ENCODE measurements around the gene EYA2. TPM values are rescaled to one million over a fixed set of nuclear protein-coding genes. Genes with fewer than 3 reads are reported as not detected.

EYA2 gene
- total RNA-seq, 1 experiment from 2014 or later: 0.74 TPM

DNA sequence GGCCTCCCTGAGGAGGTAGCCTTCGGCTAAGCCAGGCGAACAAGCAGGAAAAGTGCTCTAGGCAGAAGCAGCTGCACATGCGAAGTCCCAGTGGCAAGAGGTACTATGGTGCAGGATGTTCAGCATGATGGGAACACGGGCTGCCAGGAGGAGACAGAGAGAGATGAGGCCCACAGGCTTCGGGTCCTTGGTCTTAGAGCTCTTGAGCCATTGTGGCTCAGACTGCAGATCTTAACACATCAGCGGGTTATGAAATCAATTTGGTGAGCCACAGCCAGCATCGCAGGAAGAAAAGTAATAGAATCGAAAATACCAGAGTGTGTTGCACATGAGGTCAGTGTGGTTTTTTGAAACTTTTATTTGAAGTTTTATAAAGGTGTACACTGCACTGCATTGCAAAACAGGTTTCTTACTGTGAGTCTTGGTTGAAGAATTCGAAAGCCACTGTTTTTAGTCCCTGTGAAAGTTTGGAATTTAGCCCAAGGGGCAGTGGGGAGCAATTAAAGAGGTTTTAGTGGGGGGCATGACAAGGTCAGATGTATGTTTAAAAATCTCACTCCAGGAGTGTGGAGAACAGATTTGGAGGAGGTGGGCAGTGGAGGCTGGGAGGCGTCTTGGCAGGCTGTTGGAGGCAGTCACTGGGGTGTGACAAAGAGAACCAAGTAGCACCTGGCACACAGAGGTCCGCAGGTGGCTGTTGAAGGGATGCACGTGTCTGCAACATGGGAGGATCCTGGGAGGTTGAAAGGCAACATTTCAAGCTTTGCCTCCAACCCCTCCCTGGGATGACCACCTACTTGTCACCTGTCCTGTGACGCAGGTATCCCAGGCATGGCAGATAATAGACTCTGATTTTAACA is 69.3 kb downstream of the EYA2 start:
- no peak overlapping the region for H2AFZ ChIP-seq (ENCODE audit: low read length)
- H3K18ac ChIP-seq (ENCODE audit: insufficient read length, low read depth, low read length): no peak overlapping the region
- H3K27me3 ChIP-seq (ENCODE audit: insufficient read depth, low read length): no peaks in the 10 kb centered on the region
- no peak overlapping the region for H2AK5ac ChIP-seq (ENCODE audit: insufficient read length, low read length)
- Mint-ChIP-seq H3K4me3 (no peak overlapping the region), H3K27ac (peak overlapping the region in 1 of 3 experiments; percentile 19; a peak in 3 of 7 replicates), H3K27me3 (ENCODE audit: low read depth) (peaks cover 2% of the 10 kb centered on the region), H3K9me3 (no peaks in the 10 kb centered on the region; a peak in 1 of 5 replicates), H3K4me1 (peaks cover 21 to 24% of the 10 kb centered on the region in 2 experiments), H3K36me3 (ENCODE audit: insufficient read depth in 1 of 3, low read depth in 3 of 3) (no peaks in the 10 kb centered on the region)
- H2BK15ac ChIP-seq (ENCODE audit: low read depth, low read length): no peak overlapping the region
- no peak overlapping the region for H2BK5ac ChIP-seq (ENCODE audit: insufficient read length, low read length)
- no peak overlapping the region for H3K27ac ChIP-seq (ENCODE audit: insufficient read length, low read depth, low read length)
- no peak overlapping the region for H3K9ac ChIP-seq (ENCODE audit: extremely low read depth, insufficient read length, low read length)
- H4K5ac ChIP-seq (ENCODE audit: insufficient read length, low read depth, low read length): no peak overlapping the region
- H3K23ac ChIP-seq (ENCODE audit: insufficient read length, low read depth, low read length): no peak overlapping the region
- no peaks in the 10 kb centered on the region for H3K9me3 ChIP-seq (ENCODE audit: control insufficient read depth, low read depth, low read length)
- H3K4me1 ChIP-seq (ENCODE audit: insufficient read depth, low read length): no peaks in the 10 kb centered on the region
- no peak overlapping the region for H4K8ac ChIP-seq (replicated peaks; ENCODE audit: insufficient read length, low read depth, low read length)
- no peak overlapping the region for H3K14ac ChIP-seq (ENCODE audit: insufficient read depth, low read length)
- H3T11ph ChIP-seq (ENCODE audit: low read length): no peak overlapping the region
- H2BK20ac ChIP-seq (ENCODE audit: low read depth, low read length, poor library complexity, severe bottlenecking): no peak overlapping the region
- H4K20me1 ChIP-seq (ENCODE audit: control insufficient read depth, insufficient read depth, insufficient read length): no peaks in the 10 kb centered on the region
- H3K4me2 ChIP-seq (ENCODE audit: insufficient read depth, insufficient read length, low read length): no peak overlapping the region
- no peak overlapping the region for H2BK120ac ChIP-seq (ENCODE audit: low read depth, low read length, poor library complexity, severe bottlenecking)
- no CpG with 5 or more reads among the region's 13 CpGs for WGBS (ENCODE audit: extremely low coverage, insufficient read length, low lambda C conversion rate)
- H3K56ac ChIP-seq (ENCODE audit: insufficient read length, low read depth, low read length): no peak overlapping the region
- H3K4ac ChIP-seq (ENCODE audit: low read depth, low read length): no peak overlapping the region
- H3K79me1 ChIP-seq (ENCODE audit: insufficient read depth, low read depth, low read length, poor library complexity, severe bottlenecking): no peaks in the 10 kb centered on the region
- TF ChIP-seq, protein P1, sequence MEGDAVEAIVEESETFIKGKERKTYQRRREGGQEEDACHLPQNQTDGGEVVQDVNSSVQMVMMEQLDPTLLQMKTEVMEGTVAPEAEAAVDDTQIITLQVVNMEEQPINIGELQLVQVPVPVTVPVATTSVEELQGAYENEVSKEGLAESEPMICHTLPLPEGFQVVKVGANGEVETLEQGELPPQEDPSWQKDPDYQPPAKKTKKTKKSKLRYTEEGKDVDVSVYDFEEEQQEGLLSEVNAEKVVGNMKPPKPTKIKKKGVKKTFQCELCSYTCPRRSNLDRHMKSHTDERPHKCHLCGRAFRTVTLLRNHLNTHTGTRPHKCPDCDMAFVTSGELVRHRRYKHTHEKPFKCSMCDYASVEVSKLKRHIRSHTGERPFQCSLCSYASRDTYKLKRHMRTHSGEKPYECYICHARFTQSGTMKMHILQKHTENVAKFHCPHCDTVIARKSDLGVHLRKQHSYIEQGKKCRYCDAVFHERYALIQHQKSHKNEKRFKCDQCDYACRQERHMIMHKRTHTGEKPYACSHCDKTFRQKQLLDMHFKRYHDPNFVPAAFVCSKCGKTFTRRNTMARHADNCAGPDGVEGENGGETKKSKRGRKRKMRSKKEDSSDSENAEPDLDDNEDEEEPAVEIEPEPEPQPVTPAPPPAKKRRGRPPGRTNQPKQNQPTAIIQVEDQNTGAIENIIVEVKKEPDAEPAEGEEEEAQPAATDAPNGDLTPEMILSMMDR (conservative IDR thresholded peaks at IDR 0.05): no peak
- H4K91ac ChIP-seq (ENCODE audit: insufficient read length, low read depth, low read length): no peak overlapping the region
- no peaks in the 10 kb centered on the region for H3K79me2 ChIP-seq (ENCODE audit: insufficient read depth, low read length)
- H3K23me2 ChIP-seq (ENCODE audit: insufficient read length, low read depth, low read length, poor library complexity, severe bottlenecking): no peaks in the 10 kb centered on the region
- H2BK12ac ChIP-seq (ENCODE audit: insufficient read length, low read depth, low read length): no peak overlapping the region
- DNase-seq: no peak
